GM12864 (cell line): Measurements from ENCODE around the gene MLN.

Experiments used
- DNase-seq: peaks from one replicate; pipeline ENCODE4 v3.0.0-alpha.2; 2011; ENCODE audit warnings: low read depth
- H3K4me3 ChIP-seq: 2 replicates; pipeline ENCODE4 v1.5.1; 2011; ENCODE audit warnings: mild to moderate bottlenecking, low read depth, low read length, control low read depth
- CTCF ChIP-seq: IDR thresholded peaks from 2 replicates; pipeline ENCODE4 v1.5.1; 2011; ENCODE audit warnings: low read depth, mild to moderate bottlenecking, moderate library complexity, low read length, control low read depth, inconsistent platforms; ENCODE audit errors: missing control alignments

The MLN gene

GRCh38 chr6:33766921-33767907 is 36.6 kb downstream of the MLN start:
- TF ChIP-seq CTCF, result no peak
- no peak overlapping the region for H3K4me3 ChIP-seq
- no peak for DNase-seq

- no peak for DNase-seq
- no peak overlapping the region for H3K4me3 ChIP-seq
- TF ChIP-seq CTCF, result no peak
These were observed 38.4 kb downstream of the MLN start for GRCh38 chr6:33765368-33765767.

- TF ChIP-seq CTCF, result no peak
- H3K4me3 ChIP-seq, result no peak overlapping the region
- DNase-seq, result no peak
These were observed 39.8 kb downstream of the MLN start for GRCh38 chr6:33764036-33764435.

- no peak for TF ChIP-seq CTCF
- no peak overlapping the region for H3K4me3 ChIP-seq
- no peak for DNase-seq
These were observed 40.3 kb downstream of the MLN start for GRCh38 chr6:33763483-33763882.

GRCh38 chr6:33762713-33763112 is 41.1 kb downstream of the MLN start:
- no peak for TF ChIP-seq CTCF
- no peak overlapping the region for H3K4me3 ChIP-seq
- no peak for DNase-seq

GRCh38 chr6:33761922-33762629 is 41.7 kb downstream of the MLN start:
- peak; percentile 70 for TF ChIP-seq CTCF
- no peak overlapping the region for H3K4me3 ChIP-seq
- no peak for DNase-seq
